Bronchial epithelial cell (primary cell): ENCODE data around the gene OR8B12. TPM values are rescaled to one million over a fixed set of nuclear protein-coding genes. Genes with fewer than 3 reads are reported as not detected.

Experiments used
- DNase-seq: peaks from one replicate; pipeline ENCODE4 v3.0.0-alpha.2; 2010; ENCODE audit warnings: low read depth
- FAIRE-seq: peaks from 2 replicates; lab custom pipeline; 2011; peaks lifted over from hg19 to GRCh38; lab: Jason Lieb, UNC
- H3K27me3 ChIP-seq: 2 replicates; pipeline ENCODE4 v1.5.1; 2011; ENCODE audit warnings: low read length; ENCODE audit not compliant: control insufficient read depth, insufficient read depth
- H3K36me3 ChIP-seq: 2 replicates; pipeline ENCODE4 v1.5.1; 2011; ENCODE audit warnings: low read length; ENCODE audit not compliant: control insufficient read depth, insufficient read depth
- H3K4me3 ChIP-seq: 2 replicates; pipeline ENCODE4 v1.5.1; 2011; ENCODE audit warnings: mild to moderate bottlenecking, low read depth, low read length, control low read depth
- total RNA-seq: library from RNA; depleted of rRNA; stranded (reverse); fragments of >200 nt; gene quantifications from 2 replicates; pipeline ENCODE4 v1.2.1, GENCODE V29; 2014
- TF ChIP-seq, protein P1 (sequence below): IDR thresholded peaks from 2 replicates; pipeline ENCODE4 v1.5.1; 2011; ENCODE audit warnings: mild to moderate bottlenecking, moderate library complexity, low read length, control low read depth, inconsistent platforms; ENCODE audit not compliant: insufficient read depth, severe bottlenecking

OR8B12 gene, protein sequence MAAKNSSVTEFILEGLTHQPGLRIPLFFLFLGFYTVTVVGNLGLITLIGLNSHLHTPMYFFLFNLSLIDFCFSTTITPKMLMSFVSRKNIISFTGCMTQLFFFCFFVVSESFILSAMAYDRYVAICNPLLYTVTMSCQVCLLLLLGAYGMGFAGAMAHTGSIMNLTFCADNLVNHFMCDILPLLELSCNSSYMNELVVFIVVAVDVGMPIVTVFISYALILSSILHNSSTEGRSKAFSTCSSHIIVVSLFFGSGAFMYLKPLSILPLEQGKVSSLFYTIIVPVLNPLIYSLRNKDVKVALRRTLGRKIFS
- total RNA-seq = not detected in 2 replicates

DNA sequence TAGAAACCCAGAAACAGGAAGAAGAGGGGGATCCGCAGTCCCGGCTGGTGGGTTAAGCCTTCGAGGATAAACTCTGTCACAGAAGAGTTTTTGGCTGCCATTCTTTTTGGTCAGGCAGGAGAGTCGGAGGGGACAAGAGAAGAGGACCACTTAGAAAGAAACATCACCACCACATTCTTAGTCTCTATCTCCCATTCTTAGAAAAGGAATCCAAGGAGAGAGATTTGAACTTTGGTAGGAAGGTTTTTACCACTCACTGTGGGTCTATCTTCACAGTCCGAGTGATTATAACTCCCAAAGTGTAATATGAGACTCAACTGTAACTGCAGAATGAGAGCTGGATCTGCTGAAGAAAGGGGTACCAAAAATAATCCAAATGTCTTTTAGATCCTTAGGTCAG is at the start of gene OR8B12:
OR8B12 (minus strand) TSS at position 101 of the 400 bp plus-strand sequence; CDS start at position 101, 0 bp downstream.
- Histone ChIP-seq H3K36me3 (no peaks in the 10 kb centered on the region), H3K4me3 (no peak within 1 kb of the TSS), H3K27me3 (no peaks in the 10 kb centered on the region)
- FAIRE-seq (no peak), DNase-seq (no peak)
- TF ChIP-seq, protein P1, sequence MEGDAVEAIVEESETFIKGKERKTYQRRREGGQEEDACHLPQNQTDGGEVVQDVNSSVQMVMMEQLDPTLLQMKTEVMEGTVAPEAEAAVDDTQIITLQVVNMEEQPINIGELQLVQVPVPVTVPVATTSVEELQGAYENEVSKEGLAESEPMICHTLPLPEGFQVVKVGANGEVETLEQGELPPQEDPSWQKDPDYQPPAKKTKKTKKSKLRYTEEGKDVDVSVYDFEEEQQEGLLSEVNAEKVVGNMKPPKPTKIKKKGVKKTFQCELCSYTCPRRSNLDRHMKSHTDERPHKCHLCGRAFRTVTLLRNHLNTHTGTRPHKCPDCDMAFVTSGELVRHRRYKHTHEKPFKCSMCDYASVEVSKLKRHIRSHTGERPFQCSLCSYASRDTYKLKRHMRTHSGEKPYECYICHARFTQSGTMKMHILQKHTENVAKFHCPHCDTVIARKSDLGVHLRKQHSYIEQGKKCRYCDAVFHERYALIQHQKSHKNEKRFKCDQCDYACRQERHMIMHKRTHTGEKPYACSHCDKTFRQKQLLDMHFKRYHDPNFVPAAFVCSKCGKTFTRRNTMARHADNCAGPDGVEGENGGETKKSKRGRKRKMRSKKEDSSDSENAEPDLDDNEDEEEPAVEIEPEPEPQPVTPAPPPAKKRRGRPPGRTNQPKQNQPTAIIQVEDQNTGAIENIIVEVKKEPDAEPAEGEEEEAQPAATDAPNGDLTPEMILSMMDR = no peak

DNA sequence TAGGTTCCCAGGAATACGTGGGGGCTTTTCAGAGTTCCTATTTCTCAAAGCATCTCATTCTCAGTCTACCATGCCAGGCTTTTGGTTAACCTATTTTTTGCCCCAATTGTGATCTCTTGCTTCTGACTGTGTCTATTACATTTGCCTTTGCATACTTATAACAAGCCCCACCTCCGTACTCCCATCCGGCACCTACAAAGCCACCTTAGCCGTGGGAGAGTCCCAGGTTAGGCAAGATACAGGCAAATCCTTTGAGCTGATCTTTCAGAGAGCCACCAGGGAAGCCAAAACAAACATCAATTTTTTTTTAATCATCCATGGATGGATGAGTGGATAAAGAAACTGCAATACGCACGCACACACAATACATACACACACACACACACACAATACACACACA is 49.2 kb upstream of the OR8B12 start:
- no peaks in the 10 kb centered on the region for H3K36me3 ChIP-seq
- FAIRE-seq = no peak
- DNase-seq = no peak
- no peaks in the 10 kb centered on the region for H3K27me3 ChIP-seq
- TF ChIP-seq, protein P1 = no peak
- no peak overlapping the region for H3K4me3 ChIP-seq

DNA sequence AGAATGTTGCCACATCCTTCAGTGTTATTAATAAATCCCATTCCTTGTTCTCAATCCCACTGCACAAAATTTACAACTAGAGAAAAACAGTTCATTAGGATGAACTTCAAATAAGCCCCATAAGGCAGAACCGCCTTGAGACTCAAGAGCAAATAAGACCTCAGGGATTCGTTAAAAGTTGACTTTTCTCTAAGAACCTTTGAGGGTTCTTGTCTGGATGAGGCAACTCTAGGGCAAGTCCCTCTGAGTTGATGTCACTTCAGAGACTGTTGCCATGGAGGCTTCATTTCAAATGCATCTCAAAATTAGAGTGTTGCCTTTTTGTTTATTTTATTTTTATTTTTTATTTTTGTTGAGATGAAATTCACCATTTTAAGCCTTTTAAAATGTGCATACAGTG is 48.0 kb upstream of the OR8B12 start:
- H3K4me3 ChIP-seq = no peak overlapping the region
- H3K27me3 ChIP-seq = no peaks in the 10 kb centered on the region
- no peaks in the 10 kb centered on the region for H3K36me3 ChIP-seq
- DNase-seq = no peak
- FAIRE-seq = no peak
- TF ChIP-seq, protein P1 = no peak

DNA sequence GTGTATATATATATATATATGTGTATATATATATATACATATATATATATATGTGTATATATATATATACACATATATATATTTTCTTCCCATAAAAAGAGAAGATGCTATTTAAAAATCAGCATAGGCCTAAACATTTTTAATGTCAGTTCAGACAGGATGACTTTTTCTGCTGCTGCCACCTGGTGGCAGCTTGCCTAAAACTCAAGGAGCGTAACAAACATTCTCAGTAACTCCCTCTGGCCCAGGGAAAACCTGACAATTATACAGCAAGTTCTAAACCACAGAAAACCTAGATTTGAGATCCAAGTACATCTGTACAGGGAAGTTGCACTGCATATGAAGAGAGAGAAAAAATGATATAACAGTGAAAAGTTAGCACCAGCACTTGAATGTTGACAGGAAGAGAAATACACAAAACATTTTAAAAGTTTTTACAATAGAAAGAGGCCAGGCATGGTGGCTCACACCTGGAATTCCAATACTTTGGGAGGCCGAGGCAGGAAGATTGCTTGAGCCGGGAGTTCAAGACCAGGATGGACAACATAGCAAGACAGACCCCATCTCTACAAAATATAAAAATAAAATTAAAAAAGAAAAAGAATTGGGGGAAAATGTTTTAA is 42.9 kb upstream of the OR8B12 start:
- TF ChIP-seq, protein P1 = peak; percentile 65
- Histone ChIP-seq H3K4me3 (no peak overlapping the region), H3K27me3 (no peaks in the 10 kb centered on the region), H3K36me3 (no peaks in the 10 kb centered on the region)
- DNase-seq = peak; percentile 42
- FAIRE-seq = no peak

DNA sequence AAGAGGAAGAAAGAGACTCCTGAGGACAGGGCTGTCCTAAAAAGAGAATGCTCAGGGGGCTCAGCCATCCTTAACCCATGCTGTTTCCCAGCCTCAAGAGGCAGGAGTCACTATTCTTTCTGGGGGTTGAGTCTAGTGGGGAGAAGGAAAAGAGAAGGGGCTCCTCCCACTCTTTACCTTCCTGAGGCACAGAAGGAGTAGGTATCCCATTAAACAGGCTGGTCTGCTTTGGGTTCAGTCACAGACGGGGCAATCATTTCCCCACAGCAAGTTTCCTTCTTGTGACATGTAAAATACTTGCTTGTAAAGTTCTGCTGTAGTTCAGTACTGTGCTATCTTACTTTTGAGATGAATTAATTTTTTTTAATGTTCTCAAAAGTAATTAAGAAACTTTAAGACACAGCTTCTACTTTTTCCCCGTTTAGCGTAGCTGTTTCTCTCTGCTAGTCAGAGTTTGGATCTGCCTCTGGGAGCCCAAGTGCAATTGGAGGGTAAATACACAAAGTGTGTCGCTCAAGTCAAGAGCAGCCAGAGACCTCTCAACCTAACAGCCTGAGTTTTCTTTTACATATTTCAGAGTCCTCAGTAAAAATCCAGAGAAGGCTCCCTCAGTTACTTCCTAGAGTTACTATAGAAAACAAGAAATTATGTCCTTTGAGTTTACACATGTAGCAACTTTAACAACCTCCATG is 41.4 kb upstream of the OR8B12 start:
- Histone ChIP-seq H3K36me3 (no peaks in the 10 kb centered on the region), H3K4me3 (no peak overlapping the region), H3K27me3 (no peaks in the 10 kb centered on the region)
- TF ChIP-seq, protein P1 = no peak
- FAIRE-seq (no peak), DNase-seq (no peak)
